Neuronal stem cell (in vitro differentiated cells): ENCODE measurements around the gene MUC5AC.

ENCODE experiments used
- DNase-seq: peaks from one replicate; pipeline ENCODE4 v3.0.0-alpha.2; 2013; ENCODE audit warnings: low spot score
- H2AFZ ChIP-seq: one replicate; pipeline ENCODE4 v1.6.1; 2013; ENCODE audit warnings: mild to moderate bottlenecking, low read length, inconsistent platforms
- H2AK5ac ChIP-seq: 2 replicates; pipeline ENCODE4 v1.6.1; 2013; ENCODE audit warnings: low read depth, mild to moderate bottlenecking, inconsistent platforms, low read length, moderate library complexity, mixed read lengths
- H2BK120ac ChIP-seq: 2 replicates; pipeline ENCODE4 v1.6.1; 2013; ENCODE audit warnings: low read depth, mild to moderate bottlenecking, inconsistent platforms, low read length, moderate library complexity, mixed read lengths
- H2BK12ac ChIP-seq: one replicate; pipeline ENCODE4 v1.6.1; 2013; ENCODE audit warnings: low read length, inconsistent platforms
- H2BK15ac ChIP-seq: 2 replicates; pipeline ENCODE4 v1.6.1; 2013; ENCODE audit warnings: mild to moderate bottlenecking, low read length, inconsistent platforms, mixed read lengths
- H2BK5ac ChIP-seq: one replicate; pipeline ENCODE4 v1.6.1; 2013; ENCODE audit warnings: inconsistent platforms, mild to moderate bottlenecking, low read length, moderate library complexity
- H3K14ac ChIP-seq: one replicate; pipeline ENCODE4 v1.6.1; 2013; ENCODE audit warnings: low read length, inconsistent platforms
- H3K18ac ChIP-seq: 2 replicates; pipeline ENCODE4 v1.6.1; 2013; ENCODE audit warnings: low read length, inconsistent platforms
- H3K23ac ChIP-seq: 2 replicates; pipeline ENCODE4 v1.6.1; 2013; ENCODE audit warnings: low read depth, mild to moderate bottlenecking, mixed read lengths, low read length, inconsistent platforms; ENCODE audit not compliant: poor library complexity
- H3K27ac ChIP-seq: replicated peaks from 3 replicates; pipeline ENCODE4 v1.5.1; 2013; ENCODE audit warnings: low read length, inconsistent platforms
- H3K27me3 ChIP-seq, 3 experiments: 2 replicates each; pipeline ENCODE4 v1.6.1; 2013; ENCODE audit warnings: low read length in 3 of 3, mild to moderate bottlenecking in 2 of 3, inconsistent platforms in 1 of 3, low read depth in 1 of 3, mixed read lengths in 1 of 3, moderate library complexity in 1 of 3; ENCODE audit not compliant: control insufficient read depth in 3 of 3, insufficient read depth in 3 of 3
- H3K36me3 ChIP-seq, 2 donors: replicated peaks in 1 of 2; 2 replicates each; pipeline ENCODE4 v1.6.1; 2013; ENCODE audit warnings: low read length in 2 of 2; ENCODE audit not compliant: control insufficient read depth in 2 of 2, insufficient read depth in 2 of 2
- H3K4ac ChIP-seq: 2 replicates; pipeline ENCODE4 v1.6.1; 2013; ENCODE audit warnings: inconsistent platforms, mild to moderate bottlenecking, low read length, moderate library complexity
- H3K4me1 ChIP-seq, 2 donors: 1 replicate in 1 of 2; 2 replicates in 1 of 2; pipeline ENCODE4 v1.6.1; 2013; ENCODE audit warnings: low read length in 2 of 2, low read depth in 1 of 2; ENCODE audit not compliant: control insufficient read depth in 2 of 2, insufficient read depth in 1 of 2
- H3K4me2 ChIP-seq: one replicate; pipeline ENCODE4 v1.6.1; 2013; ENCODE audit warnings: mild to moderate bottlenecking, low read length, inconsistent platforms; ENCODE audit not compliant: insufficient read depth, poor library complexity, severe bottlenecking
- H3K4me3 ChIP-seq, 2 donors: 2 replicates each; pipeline ENCODE4 v1.5.1; 2013; ENCODE audit warnings: low read length in 2 of 2, mild to moderate bottlenecking in 2 of 2, inconsistent platforms in 1 of 2, moderate library complexity in 1 of 2
- H3K79me1 ChIP-seq: one replicate; pipeline ENCODE4 v1.6.1; 2013; ENCODE audit warnings: low read depth, mild to moderate bottlenecking, inconsistent platforms, low read length, moderate library complexity
- H3K9ac ChIP-seq: one replicate; pipeline ENCODE4 v1.6.1; 2013; ENCODE audit warnings: mild to moderate bottlenecking, low read depth, low read length, inconsistent platforms; ENCODE audit not compliant: poor library complexity
- H3K9me3 ChIP-seq, 2 donors: replicated peaks in 1 of 2; 2 replicates each; pipeline versions ENCODE3 to v1.6.1; 2013; ENCODE audit warnings: low read length in 2 of 2, mild to moderate bottlenecking in 2 of 2, inconsistent platforms in 1 of 2, low read depth in 1 of 2, mixed read lengths in 1 of 2, moderate library complexity in 1 of 2; ENCODE audit not compliant: control insufficient read depth in 2 of 2, insufficient read depth in 1 of 2
- H4K8ac ChIP-seq: one replicate; pipeline ENCODE4 v1.6.1; 2013; ENCODE audit warnings: low read depth, mild to moderate bottlenecking, inconsistent platforms, low read length, moderate library complexity
- H4K91ac ChIP-seq: one replicate; pipeline ENCODE4 v1.6.1; 2013; ENCODE audit warnings: low read length, low read depth, mild to moderate bottlenecking, inconsistent platforms; ENCODE audit not compliant: poor library complexity
- WGBS, 2 donors: extraction: QIAGEN DNeasy Blood & Tissue Kit; methylation state at CpG; one replicate each; pipeline ENCODE4 v1.1.7; 2013; ENCODE audit warnings: missing lambda C conversion rate in 2 of 2, mixed read lengths in 1 of 2; ENCODE audit not compliant: insufficient read length in 2 of 2, insufficient replicate concordance in 1 of 2; ENCODE audit errors: extremely low coverage in 2 of 2; 5-methylcytosine and 5-hydroxymethylcytosine counted together

Gene MUC5AC

DNA sequence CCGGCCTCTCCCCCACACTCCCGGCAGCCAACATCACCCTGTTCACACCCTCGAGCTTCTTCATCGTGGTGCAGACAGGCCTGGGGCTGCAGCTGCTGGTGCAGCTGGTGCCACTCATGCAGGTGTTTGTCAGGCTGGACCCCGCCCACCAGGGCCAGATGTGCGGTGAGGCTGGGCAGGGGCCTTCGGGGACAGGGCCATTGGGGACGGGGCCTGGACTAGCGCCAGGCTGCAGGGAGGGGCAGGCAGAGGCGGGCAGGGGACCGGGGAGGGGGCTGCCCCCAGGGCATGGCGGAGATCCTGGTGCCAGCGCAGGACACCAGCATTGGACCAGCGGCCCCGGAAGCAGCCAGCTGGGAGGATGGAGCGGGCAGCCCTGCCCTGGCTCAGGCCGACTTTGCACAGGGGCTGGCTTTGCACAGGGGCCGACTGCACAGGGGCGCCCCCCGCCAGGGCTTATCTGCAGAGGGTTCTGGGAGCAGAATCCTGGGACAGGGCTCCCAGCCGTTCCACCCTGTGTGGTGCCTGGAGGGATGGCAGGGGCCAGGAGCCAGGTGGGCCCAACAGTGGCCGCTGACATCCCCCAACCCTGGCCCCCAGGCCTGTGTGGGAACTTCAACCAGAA lies 73.8 kb downstream of the MUC5AC start:
- no peak overlapping the region for H3K4me3 ChIP-seq
- H2BK120ac ChIP-seq, result no peak overlapping the region
- peaks cover 0 to 3% (median 0%) of the 10 kb centered on the region in 3 experiments for H3K27me3 ChIP-seq
- no peaks in the 10 kb centered on the region for H3K79me1 ChIP-seq
- H2AK5ac ChIP-seq, result peak overlapping the region; percentile 75
- no peak overlapping the region for H3K27ac ChIP-seq
- no peak overlapping the region for H4K91ac ChIP-seq
- peak overlapping the region; percentile 43 for H3K23ac ChIP-seq
- no peak overlapping the region for H3K4ac ChIP-seq
- H3K4me2 ChIP-seq, result no peak overlapping the region
- no peaks in the 10 kb centered on the region for H3K9me3 ChIP-seq
- no peak overlapping the region for H3K18ac ChIP-seq
- H3K9ac ChIP-seq, result peak overlapping the region; percentile 21
- peak overlapping the region; percentile 38 for H3K14ac ChIP-seq
- H2AFZ ChIP-seq, result no peak overlapping the region
- H3K4me1 ChIP-seq, result no peaks in the 10 kb centered on the region
- no peak overlapping the region for H4K8ac ChIP-seq
- H2BK5ac ChIP-seq, result no peak overlapping the region
- H2BK12ac ChIP-seq, result no peak overlapping the region
- DNase-seq, result no peak
- H2BK15ac ChIP-seq, result peak overlapping the region; percentile 67
- no peaks in the 10 kb centered on the region for H3K36me3 ChIP-seq
- WGBS, 2 donors, result no CpG with 5 or more reads among the region's 22 CpGs

DNA sequence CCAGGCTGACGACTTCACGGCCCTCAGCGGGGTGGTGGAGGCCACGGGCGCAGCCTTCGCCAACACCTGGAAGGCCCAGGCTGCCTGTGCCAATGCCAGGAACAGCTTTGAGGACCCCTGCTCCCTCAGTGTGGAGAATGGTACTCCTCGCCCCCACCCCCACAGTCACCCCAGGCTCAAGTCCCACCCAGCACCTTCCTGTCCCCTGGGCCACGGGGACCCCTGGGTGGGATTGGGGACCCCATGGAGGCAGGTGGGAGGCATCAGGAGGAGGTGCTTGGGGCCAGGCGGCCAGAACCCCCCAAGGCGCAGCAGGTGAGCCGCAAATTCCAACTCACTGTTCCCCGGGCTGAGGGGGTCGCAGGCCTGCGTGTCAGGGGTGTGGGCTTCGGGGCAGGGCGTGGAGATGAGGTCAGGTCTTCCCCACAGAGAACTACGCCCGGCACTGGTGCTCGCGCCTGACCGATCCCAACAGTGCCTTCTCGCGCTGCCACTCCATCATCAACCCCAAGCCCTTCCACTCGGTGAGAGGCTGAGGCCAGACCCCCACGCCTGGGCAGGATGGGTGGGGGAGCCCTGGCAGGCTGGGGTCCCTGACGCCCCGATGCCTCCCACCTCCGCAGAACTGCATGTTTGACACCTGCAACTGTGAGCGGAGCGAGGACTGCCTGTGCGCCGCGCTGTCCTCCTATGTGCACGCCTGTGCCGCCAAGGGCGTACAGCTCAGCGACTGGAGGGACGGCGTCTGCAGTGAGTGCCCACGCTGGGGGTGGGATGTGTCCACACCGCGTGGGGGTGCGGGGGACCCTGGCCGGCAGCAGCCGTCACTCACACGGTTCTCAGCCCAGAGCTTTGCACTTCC lies 74.5 kb downstream of the MUC5AC start:
- no peak overlapping the region for H3K27ac ChIP-seq
- H3K14ac ChIP-seq, result peak overlapping the region; percentile 97
- H3K4me3 ChIP-seq, result no peak overlapping the region
- DNase-seq, result no peak
- peak overlapping the region; percentile 90 for H2AK5ac ChIP-seq
- no peak overlapping the region for H2BK5ac ChIP-seq
- H4K91ac ChIP-seq, result no peak overlapping the region
- no peak overlapping the region for H2AFZ ChIP-seq
- H2BK12ac ChIP-seq, result no peak overlapping the region
- H3K27me3 ChIP-seq, result peaks cover 0 to 6% (median 0%) of the 10 kb centered on the region in 3 experiments
- H3K9me3 ChIP-seq, result no peaks in the 10 kb centered on the region
- no CpG with 5 or more reads among the region's 46 CpGs for WGBS, 2 donors
- H3K4ac ChIP-seq, result peak overlapping the region; percentile 53
- H3K4me2 ChIP-seq, result no peak overlapping the region
- peak overlapping the region; percentile 80 for H3K23ac ChIP-seq
- no peaks in the 10 kb centered on the region for H3K79me1 ChIP-seq
- no peaks in the 10 kb centered on the region for H3K36me3 ChIP-seq
- no peak overlapping the region for H4K8ac ChIP-seq
- H3K4me1 ChIP-seq, result no peaks in the 10 kb centered on the region
- peak overlapping the region; percentile 21 for H3K9ac ChIP-seq
- H3K18ac ChIP-seq, result peak overlapping the region; percentile 38
- H2BK120ac ChIP-seq, result no peak overlapping the region
- no peak overlapping the region for H2BK15ac ChIP-seq

DNA sequence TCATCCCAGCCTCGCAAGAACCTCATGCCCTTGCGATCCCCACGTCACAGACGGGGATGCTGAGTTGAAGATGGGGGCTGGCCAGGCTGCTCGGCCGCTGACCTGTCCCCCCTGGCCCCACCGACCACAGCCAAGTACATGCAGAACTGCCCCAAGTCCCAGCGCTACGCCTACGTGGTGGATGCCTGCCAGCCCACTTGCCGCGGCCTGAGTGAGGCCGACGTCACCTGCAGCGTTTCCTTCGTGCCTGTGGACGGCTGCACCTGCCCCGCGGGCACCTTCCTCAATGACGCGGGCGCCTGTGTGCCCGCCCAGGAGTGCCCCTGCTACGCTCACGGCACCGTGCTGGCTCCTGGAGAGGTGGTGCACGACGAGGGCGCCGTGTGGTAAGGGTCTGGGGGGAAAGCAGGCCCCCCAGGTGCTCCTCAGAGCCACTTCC lies 75.1 kb downstream of the MUC5AC start:
- H3K4ac ChIP-seq, result peak overlapping the region; percentile 53
- no peak overlapping the region for H3K4me2 ChIP-seq
- peak overlapping the region; percentile 90 for H2AK5ac ChIP-seq
- no peak overlapping the region for H2BK15ac ChIP-seq
- H3K9ac ChIP-seq, result peak overlapping the region; percentile 44
- H4K8ac ChIP-seq, result no peak overlapping the region
- H3K27ac ChIP-seq, result no peak overlapping the region
- H2AFZ ChIP-seq, result no peak overlapping the region
- peak overlapping the region; percentile 80 for H3K23ac ChIP-seq
- no peaks in the 10 kb centered on the region for H3K9me3 ChIP-seq
- peak overlapping the region; percentile 84 for H2BK12ac ChIP-seq
- no peak overlapping the region for H2BK120ac ChIP-seq
- no peaks in the 10 kb centered on the region for H3K36me3 ChIP-seq
- H3K14ac ChIP-seq, result peak overlapping the region; percentile 97
- no peak overlapping the region for H3K4me3 ChIP-seq
- H3K18ac ChIP-seq, result peak overlapping the region; percentile 76
- H4K91ac ChIP-seq, result no peak overlapping the region
- H3K79me1 ChIP-seq, result no peaks in the 10 kb centered on the region
- no CpG with 5 or more reads among the region's 30 CpGs for WGBS, 2 donors
- DNase-seq, result no peak
- no peak overlapping the region for H2BK5ac ChIP-seq
- H3K27me3 ChIP-seq, result peaks cover 0 to 7% (median 0%) of the 10 kb centered on the region in 3 experiments
- H3K4me1 ChIP-seq, result no peaks in the 10 kb centered on the region
